Lower leg skin (tissue), 3 donors: ENCODE data around the gene TUBA8.

ENCODE experiments used
- POLR2A ChIP-seq, 2 donors: fragments of 450-650 bp; IDR thresholded peaks; one replicate each; pipeline ENCODE4 v1.6.1; 2016 to 2017; ENCODE audit warnings: antibody characterized with exemption in 2 of 2, mild to moderate bottlenecking in 1 of 2, moderate library complexity in 1 of 2
- TF ChIP-seq, protein P1 (sequence below), 3 donors: fragments of 450-650 bp; IDR thresholded peaks; one replicate each; pipeline ENCODE4 v1.5.1; 2016; ENCODE audit warnings: antibody characterized with exemption in 3 of 3, mild to moderate bottlenecking in 3 of 3, moderate library complexity in 2 of 3

DNA sequence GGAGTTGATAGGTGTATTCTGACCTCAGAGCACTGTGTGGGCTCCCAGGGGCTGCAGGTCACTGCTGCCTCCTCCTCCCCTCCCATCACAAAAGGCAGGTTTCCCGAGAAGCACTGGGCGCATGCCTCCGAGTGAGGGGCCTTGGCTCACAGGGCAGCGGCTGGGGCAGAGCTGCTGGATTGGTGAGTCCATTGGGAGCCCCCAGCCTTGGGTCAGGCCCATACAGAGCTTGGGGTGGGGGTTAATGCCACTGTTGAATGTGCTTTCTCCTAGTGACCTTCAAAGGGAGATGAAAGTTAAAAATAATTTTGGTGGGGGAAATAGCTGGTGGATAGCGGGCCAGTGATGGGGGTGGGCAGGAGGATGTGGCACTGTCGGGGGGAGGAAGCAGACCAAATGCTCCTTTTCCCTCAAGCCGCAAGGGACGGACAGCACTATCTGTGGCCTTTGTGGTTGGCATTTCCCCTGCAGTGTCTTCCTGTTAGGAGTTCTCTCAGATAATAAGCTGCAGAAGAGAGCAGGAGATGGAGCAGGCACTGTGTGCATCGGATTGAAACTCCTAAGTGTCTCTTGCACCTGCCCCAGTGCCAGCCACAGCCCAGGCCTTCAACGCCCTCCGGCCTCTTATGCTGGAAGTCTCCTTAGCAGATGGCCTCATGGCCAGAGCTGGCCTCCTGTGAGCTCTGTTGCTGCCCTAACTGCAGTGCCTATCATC, 3.2 kb downstream of the TUBA8 start:
- TF ChIP-seq, protein P1, sequence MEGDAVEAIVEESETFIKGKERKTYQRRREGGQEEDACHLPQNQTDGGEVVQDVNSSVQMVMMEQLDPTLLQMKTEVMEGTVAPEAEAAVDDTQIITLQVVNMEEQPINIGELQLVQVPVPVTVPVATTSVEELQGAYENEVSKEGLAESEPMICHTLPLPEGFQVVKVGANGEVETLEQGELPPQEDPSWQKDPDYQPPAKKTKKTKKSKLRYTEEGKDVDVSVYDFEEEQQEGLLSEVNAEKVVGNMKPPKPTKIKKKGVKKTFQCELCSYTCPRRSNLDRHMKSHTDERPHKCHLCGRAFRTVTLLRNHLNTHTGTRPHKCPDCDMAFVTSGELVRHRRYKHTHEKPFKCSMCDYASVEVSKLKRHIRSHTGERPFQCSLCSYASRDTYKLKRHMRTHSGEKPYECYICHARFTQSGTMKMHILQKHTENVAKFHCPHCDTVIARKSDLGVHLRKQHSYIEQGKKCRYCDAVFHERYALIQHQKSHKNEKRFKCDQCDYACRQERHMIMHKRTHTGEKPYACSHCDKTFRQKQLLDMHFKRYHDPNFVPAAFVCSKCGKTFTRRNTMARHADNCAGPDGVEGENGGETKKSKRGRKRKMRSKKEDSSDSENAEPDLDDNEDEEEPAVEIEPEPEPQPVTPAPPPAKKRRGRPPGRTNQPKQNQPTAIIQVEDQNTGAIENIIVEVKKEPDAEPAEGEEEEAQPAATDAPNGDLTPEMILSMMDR (IDR thresholded peaks at IDR 0.05), result no peak
- no peak for TF ChIP-seq POLR2A (IDR thresholded peaks at IDR 0.05)
